ENCODE results near the gene PFKL.

GRCh38 chr21:44306936-44307704, 7.3 kb downstream of the PFKL start:
- TF ChIP-seq EP300 (IDR thresholded peaks at IDR 0.05; ENCODE audit: borderline replicate concordance) (no peak), EGR1 (IDR thresholded peaks at IDR 0.05) (no peak), CEBPB (IDR thresholded peaks at IDR 0.05) (no peak), RAD21 (IDR thresholded peaks at IDR 0.05; ENCODE audit: low read depth) (no peak), USF1 (IDR thresholded peaks at IDR 0.05) (no peak), MAX (IDR thresholded peaks at IDR 0.05) (no peak), TAF1 (IDR thresholded peaks at IDR 0.05; ENCODE audit: low read depth) (no peak), CREB1 (IDR thresholded peaks at IDR 0.05; ENCODE audit: low read depth) (no peak), FOXM1 (IDR thresholded peaks at IDR 0.05; ENCODE audit: borderline replicate concordance, low read depth) (no peak)
